Peyer's patch (tissue), 4 donors: ENCODE results near the gene IGSF8. TPM values are rescaled to one million over a fixed set of nuclear protein-coding genes. Genes with fewer than 3 reads are reported as not detected.

Source experiments
- DNase-seq, 3 donors: peaks; one replicate each; pipeline ENCODE4 v3.0.0-alpha.2; 2017 to 2019
- H3K27ac ChIP-seq, 4 donors: fragments of 200-600 bp; sonication (generic); one replicate each; pipeline ENCODE4 v1.5.1; 2016 to 2019
- H3K27me3 ChIP-seq, 2 donors: fragments of 200-600 bp; sonication (generic); one replicate each; pipeline ENCODE4 v1.5.1; 2019
- H3K36me3 ChIP-seq, 3 donors: fragments of 200-600 bp; sonication (generic); one replicate each; pipeline ENCODE4 v1.5.1; 2016 to 2019
- H3K4me1 ChIP-seq, 4 donors: fragments of 200-600 bp; sonication (generic); one replicate each; pipeline ENCODE4 v1.5.1; 2016 to 2019
- H3K4me3 ChIP-seq, 4 donors: fragments of 200-600 bp; sonication (generic); 1 replicate in 3 of 4; 2 replicates in 1 of 4; pipeline ENCODE4 v1.5.1; 2016 to 2019; ENCODE audit warnings: mild to moderate bottlenecking in 1 of 4
- H3K9me3 ChIP-seq, 4 donors: fragments of 200-600 bp; sonication (generic); one replicate each; pipeline ENCODE4 v1.5.1; 2016 to 2019; ENCODE audit warnings: mild to moderate bottlenecking in 1 of 4
- POLR2A ChIP-seq, 2 donors: fragments of 450-650 bp; IDR thresholded peaks; one replicate each; pipeline ENCODE4 v1.5.1; 2017; ENCODE audit warnings: antibody characterized with exemption in 2 of 2, mild to moderate bottlenecking in 2 of 2, moderate library complexity in 2 of 2
- total RNA-seq, 4 donors: library from RNA; depleted of rRNA; stranded (reverse); fragments of >200 nt; gene quantifications; one replicate each; pipeline ENCODE4 v1.1.0, GENCODE V29; 2016
- TF ChIP-seq, protein P1 (sequence below), 6 experiments: fragments of 450-650 bp in 4 of 6; fragments of 200-600 bp in 2 of 6; sonication (generic) in 1 of 6; IDR thresholded peaks; one replicate each; pipeline ENCODE4 v1.5.1; 2017 to 2019; ENCODE audit warnings: antibody characterized with exemption in 6 of 6, mild to moderate bottlenecking in 3 of 6, moderate library complexity in 1 of 6

IGSF8 gene
- total RNA-seq, 4 donors from 2014 or later: 20.6 to 65.3 (median 38.9) TPM

DNA sequence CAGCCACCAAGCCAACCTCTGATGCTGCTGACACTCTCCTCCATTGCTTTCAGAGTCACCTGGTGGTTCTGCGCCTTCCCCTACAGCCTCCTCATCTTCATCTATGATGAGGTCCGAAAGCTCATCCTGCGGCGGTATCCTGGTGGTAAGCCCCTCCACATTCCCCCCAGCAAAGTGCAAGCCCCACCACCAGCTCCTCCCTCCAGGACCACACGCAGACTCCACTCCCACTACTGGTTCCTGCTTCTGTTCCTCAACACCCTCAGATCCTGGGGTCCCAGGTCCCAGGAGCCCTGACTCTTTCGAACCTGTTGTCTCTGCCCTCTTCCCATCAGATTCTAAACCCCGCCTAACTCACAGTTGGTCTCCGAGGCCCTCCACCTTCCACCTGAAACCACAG, 41.4 kb upstream of the IGSF8 start:
- Histone ChIP-seq H3K4me3 (no peak overlapping the region), H3K4me1 (no peaks in the 10 kb centered on the region), H3K27me3 (no peaks in the 10 kb centered on the region), H3K27ac (no peak overlapping the region), H3K9me3 (no peaks in the 10 kb centered on the region), H3K36me3 (no peaks in the 10 kb centered on the region)
- no peak for DNase-seq
- TF ChIP-seq POLR2A (IDR thresholded peaks at IDR 0.05): no peak
- TF ChIP-seq, protein P1, sequence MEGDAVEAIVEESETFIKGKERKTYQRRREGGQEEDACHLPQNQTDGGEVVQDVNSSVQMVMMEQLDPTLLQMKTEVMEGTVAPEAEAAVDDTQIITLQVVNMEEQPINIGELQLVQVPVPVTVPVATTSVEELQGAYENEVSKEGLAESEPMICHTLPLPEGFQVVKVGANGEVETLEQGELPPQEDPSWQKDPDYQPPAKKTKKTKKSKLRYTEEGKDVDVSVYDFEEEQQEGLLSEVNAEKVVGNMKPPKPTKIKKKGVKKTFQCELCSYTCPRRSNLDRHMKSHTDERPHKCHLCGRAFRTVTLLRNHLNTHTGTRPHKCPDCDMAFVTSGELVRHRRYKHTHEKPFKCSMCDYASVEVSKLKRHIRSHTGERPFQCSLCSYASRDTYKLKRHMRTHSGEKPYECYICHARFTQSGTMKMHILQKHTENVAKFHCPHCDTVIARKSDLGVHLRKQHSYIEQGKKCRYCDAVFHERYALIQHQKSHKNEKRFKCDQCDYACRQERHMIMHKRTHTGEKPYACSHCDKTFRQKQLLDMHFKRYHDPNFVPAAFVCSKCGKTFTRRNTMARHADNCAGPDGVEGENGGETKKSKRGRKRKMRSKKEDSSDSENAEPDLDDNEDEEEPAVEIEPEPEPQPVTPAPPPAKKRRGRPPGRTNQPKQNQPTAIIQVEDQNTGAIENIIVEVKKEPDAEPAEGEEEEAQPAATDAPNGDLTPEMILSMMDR (IDR thresholded peaks at IDR 0.05): no peak

DNA sequence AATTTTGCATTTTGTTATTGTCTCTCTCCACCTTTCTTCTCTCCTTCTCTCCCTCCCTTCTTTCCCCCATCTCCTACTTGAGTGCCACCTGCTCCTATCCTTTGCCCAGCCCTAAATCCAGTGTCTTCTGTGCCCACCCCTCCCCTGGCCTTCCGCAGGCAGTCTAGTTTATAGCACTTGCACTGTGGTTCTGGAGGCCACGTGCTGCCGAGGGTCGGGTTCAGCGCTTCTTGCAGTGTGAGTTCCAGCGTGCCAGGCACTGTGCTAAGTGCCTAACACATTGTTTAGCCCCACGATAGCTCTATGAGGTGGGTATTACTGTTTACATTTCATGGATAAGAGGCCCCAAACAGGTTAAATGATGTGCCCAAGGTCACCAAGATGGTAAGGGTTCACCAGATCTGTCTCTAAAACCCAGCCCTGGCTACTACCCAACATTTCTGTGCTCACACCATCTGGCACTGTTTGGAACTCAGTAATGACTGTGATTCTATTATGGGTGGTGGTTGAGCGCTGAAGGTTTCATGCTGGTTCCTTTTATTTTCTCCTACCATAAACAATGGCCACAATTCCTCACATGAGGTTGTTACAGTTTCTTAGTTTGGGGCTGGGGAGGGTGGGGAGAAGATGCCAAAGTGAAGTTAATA, 38.9 kb upstream of the IGSF8 start:
- no peaks in the 10 kb centered on the region for H3K27me3 ChIP-seq
- no peak overlapping the region for H3K4me3 ChIP-seq
- DNase-seq: no peak
- no peak overlapping the region for H3K27ac ChIP-seq
- TF ChIP-seq, protein P1 (IDR thresholded peaks at IDR 0.05): no peak
- TF ChIP-seq POLR2A (IDR thresholded peaks at IDR 0.05): no peak
- H3K4me1 ChIP-seq: no peaks in the 10 kb centered on the region
- H3K9me3 ChIP-seq: no peaks in the 10 kb centered on the region
- H3K36me3 ChIP-seq: no peaks in the 10 kb centered on the region

DNA sequence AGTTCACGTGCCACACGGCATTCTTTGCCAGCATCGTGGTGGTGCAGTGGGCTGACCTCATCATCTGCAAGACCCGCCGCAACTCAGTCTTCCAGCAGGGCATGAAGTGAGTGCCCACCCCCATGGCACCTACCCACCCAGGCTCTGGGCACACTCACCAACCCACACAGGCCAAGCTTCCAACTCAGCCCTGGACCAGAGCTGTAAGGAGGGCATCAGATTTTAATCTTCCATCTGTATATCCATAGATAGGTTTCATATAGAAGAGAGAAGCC, 38.4 kb upstream of the IGSF8 start:
- H3K27me3 ChIP-seq: no peaks in the 10 kb centered on the region
- no peak overlapping the region for H3K27ac ChIP-seq
- no peak overlapping the region for H3K4me3 ChIP-seq
- no peaks in the 10 kb centered on the region for H3K36me3 ChIP-seq
- TF ChIP-seq, protein P1 (IDR thresholded peaks at IDR 0.05): no peak
- TF ChIP-seq POLR2A (IDR thresholded peaks at IDR 0.05): no peak
- no peaks in the 10 kb centered on the region for H3K4me1 ChIP-seq
- DNase-seq: no peak
- no peaks in the 10 kb centered on the region for H3K9me3 ChIP-seq

DNA sequence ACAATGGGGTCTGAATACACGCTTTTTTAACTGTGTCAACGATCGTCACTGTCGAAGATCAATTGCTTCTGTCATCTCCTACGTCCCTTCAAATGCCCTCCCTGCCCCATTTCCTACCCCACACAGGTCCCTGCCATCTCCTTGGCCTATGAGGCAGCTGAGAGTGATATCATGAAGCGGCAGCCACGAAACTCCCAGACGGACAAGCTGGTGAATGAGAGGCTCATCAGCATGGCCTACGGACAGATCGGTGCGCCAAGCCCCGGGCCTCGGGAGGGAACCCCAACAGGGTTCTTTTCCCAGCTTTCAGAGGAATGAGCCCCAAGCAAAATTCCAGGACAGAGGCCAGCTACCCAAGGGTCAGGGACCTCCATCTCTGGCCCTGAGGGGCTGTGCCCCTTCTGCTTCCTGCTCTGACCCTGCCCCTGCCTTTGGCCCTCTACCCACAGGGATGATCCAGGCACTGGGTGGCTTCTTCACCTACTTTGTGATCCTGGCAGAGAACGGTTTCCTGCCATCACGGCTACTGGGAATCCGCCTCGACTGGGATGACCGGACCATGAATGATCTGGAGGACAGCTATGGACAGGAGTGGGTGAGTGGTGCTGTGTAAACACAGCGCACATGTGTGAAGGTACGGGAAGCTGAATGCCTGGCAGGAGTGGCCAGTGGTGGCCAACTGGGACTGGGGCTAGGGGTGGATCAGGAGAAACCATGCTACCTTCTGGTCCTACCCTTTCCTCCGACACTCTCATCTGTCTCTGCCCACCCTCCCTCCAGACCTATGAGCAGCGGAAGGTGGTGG, 37.9 kb upstream of the IGSF8 start:
- Histone ChIP-seq H3K27me3 (no peaks in the 10 kb centered on the region), H3K36me3 (no peaks in the 10 kb centered on the region), H3K4me3 (no peak overlapping the region), H3K4me1 (no peaks in the 10 kb centered on the region), H3K27ac (no peak overlapping the region), H3K9me3 (no peaks in the 10 kb centered on the region)
- TF ChIP-seq, protein P1 (IDR thresholded peaks at IDR 0.05): no peak
- no peak for TF ChIP-seq POLR2A (IDR thresholded peaks at IDR 0.05)
- no peak for DNase-seq

DNA sequence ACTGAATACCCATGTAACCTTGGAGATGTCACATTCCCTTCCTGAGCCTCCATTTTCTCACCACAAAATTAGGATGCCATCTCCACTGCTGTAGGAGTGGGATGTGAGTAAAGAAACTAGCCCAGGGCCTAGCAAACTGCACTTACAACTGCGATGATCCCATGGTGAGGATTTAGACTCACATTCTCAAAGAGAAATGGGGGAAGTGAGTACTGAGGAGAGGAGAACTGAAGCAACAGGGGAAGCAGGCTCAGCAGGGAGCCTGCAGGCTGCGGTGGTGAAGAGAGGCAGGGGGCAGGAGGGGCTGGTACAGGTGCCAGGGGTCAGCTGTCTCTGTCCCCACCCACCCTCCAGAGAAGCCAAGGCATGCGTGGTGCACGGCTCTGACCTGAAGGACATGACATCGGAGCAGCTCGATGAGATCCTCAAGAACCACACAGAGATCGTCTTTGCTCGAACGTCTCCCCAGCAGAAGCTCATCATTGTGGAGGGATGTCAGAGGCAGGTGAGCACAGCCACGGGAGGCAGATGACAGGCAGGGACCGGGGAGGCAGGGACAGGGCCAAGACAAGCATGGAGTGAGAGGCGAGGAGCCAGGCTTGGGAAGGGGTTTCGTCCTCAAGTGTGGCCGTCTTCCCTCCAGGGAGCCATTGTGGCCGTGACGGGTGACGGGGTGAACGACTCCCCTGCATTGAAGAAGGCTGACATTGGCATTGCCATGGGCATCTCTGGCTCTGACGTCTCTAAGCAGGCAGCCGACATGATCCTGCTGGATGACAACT, 36.6 kb upstream of the IGSF8 start:
- TF ChIP-seq POLR2A (IDR thresholded peaks at IDR 0.05): no peak
- TF ChIP-seq, protein P1 (IDR thresholded peaks at IDR 0.05): no peak
- H3K9me3 ChIP-seq: no peaks in the 10 kb centered on the region
- no peaks in the 10 kb centered on the region for H3K36me3 ChIP-seq
- no peaks in the 10 kb centered on the region for H3K27me3 ChIP-seq
- no peak overlapping the region for H3K27ac ChIP-seq
- DNase-seq: no peak
- no peaks in the 10 kb centered on the region for H3K4me1 ChIP-seq
- no peak overlapping the region for H3K4me3 ChIP-seq
